Fibroblast of the conjunctiva (primary cell): ENCODE results near the gene SKIC3.

Experiments
- DNase-seq: peaks from one replicate; pipeline ENCODE4 v3.0.0-alpha.2; 2010; ENCODE audit warnings: low read depth

The SKIC3 gene

GRCh38 chr5:95530416-95530815 is 24.4 kb downstream of the SKIC3 start:
- DNase-seq = peak; percentile 45

GRCh38 chr5:95528565-95528964 is 26.2 kb downstream of the SKIC3 start:
- no peak for DNase-seq

- no peak for DNase-seq
Measured at GRCh38 chr5:95526871-95527270, 27.9 kb downstream of the SKIC3 start.

- no peak for DNase-seq
Measured at GRCh38 chr5:95524423-95524822, 30.4 kb downstream of the SKIC3 start.

- no peak for DNase-seq
Measured at GRCh38 chr5:95520206-95520605, 34.6 kb downstream of the SKIC3 start.

- DNase-seq = no peak
Measured at GRCh38 chr5:95519681-95520080, 35.1 kb downstream of the SKIC3 start.

GRCh38 chr5:95519151-95519550 is 35.6 kb downstream of the SKIC3 start:
- DNase-seq = no peak

- DNase-seq = no peak
Measured at GRCh38 chr5:95518417-95518816, 36.4 kb downstream of the SKIC3 start.

- DNase-seq = no peak
Measured at GRCh38 chr5:95511606-95512005, 43.2 kb downstream of the SKIC3 start.

GRCh38 chr5:95508550-95508949 is 46.2 kb downstream of the SKIC3 start:
- no peak for DNase-seq
